HepG2 (cell line): ENCODE data around the gene LIM2. TPM values are rescaled to one million over a fixed set of nuclear protein-coding genes. Genes with fewer than 3 reads are reported as not detected.

ENCODE experiments used
- ATF7-NPFF ChIP-seq: sonication (generic); formaldehyde crosslinking; IDR thresholded peaks from 2 replicates; pipeline ENCODE4 v1.8.1; 2023; ENCODE audit warnings: mild to moderate bottlenecking, low read depth, missing genetic modification reagents, moderate library complexity
- KAT8 ChIP-seq: IDR thresholded peaks from 2 replicates; pipeline ENCODE4 v1.6.1; 2016; ENCODE audit warnings: missing genetic modification reagents, missing compliant biosample characterization
- KLF13 ChIP-seq: sonication (generic); formaldehyde crosslinking; IDR thresholded peaks from 2 replicates; pipeline ENCODE4 v1.4.0; 2020; ENCODE audit warnings: mild to moderate bottlenecking, missing genetic modification reagents
- NR1H2 ChIP-seq: sonication (generic); formaldehyde crosslinking; IDR thresholded peaks from 2 replicates; pipeline ENCODE4 v1.8.1; 2022; ENCODE audit warnings: low read depth, missing genetic modification reagents, borderline replicate concordance
- POLR2AphosphoS2 ChIP-seq: IDR thresholded peaks from 2 replicates; pipeline ENCODE4 v1.6.1; 2011; ENCODE audit warnings: low read depth, low read length, improper control_type of control experiment
- RARA ChIP-seq: IDR thresholded peaks from 2 replicates; pipeline ENCODE4 v1.6.1; 2016; ENCODE audit warnings: missing genetic modification reagents, missing compliant biosample characterization
- REXO4 ChIP-seq: sonication (generic); formaldehyde crosslinking; IDR thresholded peaks from 2 replicates; pipeline ENCODE4 v1.8.0; 2022; ENCODE audit warnings: missing genetic modification reagents, mild to moderate bottlenecking, borderline replicate concordance
- TBX2 ChIP-seq: sonication (generic); formaldehyde crosslinking; IDR thresholded peaks from 2 replicates; pipeline ENCODE4 v1.5.0; 2020; ENCODE audit warnings: missing genetic modification reagents, mild to moderate bottlenecking, borderline replicate concordance
- TMF1 ChIP-seq: sonication (generic); formaldehyde crosslinking; IDR thresholded peaks from 2 replicates; pipeline ENCODE4 v1.8.1; 2022; ENCODE audit warnings: low read depth, missing genetic modification reagents
- ZBTB20 ChIP-seq: sonication (generic); formaldehyde crosslinking; IDR thresholded peaks from 2 replicates; pipeline ENCODE4 v1.8.1; 2023; ENCODE audit warnings: missing genetic modification reagents, low read depth, mild to moderate bottlenecking, borderline replicate concordance
- ZC3H4 ChIP-seq: sonication (generic); formaldehyde crosslinking; IDR thresholded peaks from 2 replicates; pipeline ENCODE4 v1.4.0; 2020; ENCODE audit warnings: missing genetic modification reagents, borderline replicate concordance
- ZKSCAN5 ChIP-seq: sonication (generic); formaldehyde crosslinking; IDR thresholded peaks from 2 replicates; pipeline ENCODE4 v1.5.1; 2020; ENCODE audit warnings: mild to moderate bottlenecking, missing genetic modification reagents
- ZNF430 ChIP-seq: sonication (generic); formaldehyde crosslinking; IDR thresholded peaks from 2 replicates; pipeline ENCODE4 v1.9.0; 2021; ENCODE audit warnings: mild to moderate bottlenecking, missing genetic modification reagents
- ZSCAN9 ChIP-seq: IDR thresholded peaks from 2 replicates; pipeline ENCODE4 v1.6.1; 2016; ENCODE audit warnings: borderline replicate concordance
- polyA plus RNA-seq, 8 experiments: library from polyadenylated mRNA; depleted of rRNA in 3 of 8; stranded (reverse) in 7 of 8; unstranded in 1 of 8; fragments of >200 nt; fragmentation: Illumina TruSeq in 4 of 8; extraction: Trizol in 4 of 8; gene quantifications; 2 replicates each; pipeline versions ENCODE4 v1.2.1 to v1.2.3, GENCODE V29; 2011 to 2016; ENCODE audit warnings: low read depth in 4 of 8, missing spikeins in 1 of 8, mixed read lengths in 1 of 8; ENCODE audit not compliant: insufficient read depth in 1 of 8
- total RNA-seq, 5 experiments: library from RNA; depleted of rRNA; stranded (reverse); fragments of >200 nt; fragmentation: Illumina TruSeq; extraction: Trizol; gene quantifications; 2 replicates each; pipeline ENCODE4 v1.2.3, GENCODE V29; 2016; ENCODE audit warnings: low read depth in 1 of 5
- TF ChIP-seq, protein P1 (sequence below): sonication (generic); formaldehyde crosslinking; IDR thresholded peaks from 2 replicates; pipeline ENCODE4 v1.4.0; 2020; ENCODE audit warnings: missing genetic modification reagents, borderline replicate concordance
- TF ChIP-seq, protein P2 (sequence below): sonication (generic); formaldehyde crosslinking; IDR thresholded peaks from 2 replicates; pipeline ENCODE4 v1.4.0; 2020; ENCODE audit warnings: missing genetic modification reagents
- TF ChIP-seq, protein P3 (sequence below): sonication (generic); formaldehyde crosslinking; conservative IDR thresholded peaks from 2 replicates; pipeline ENCODE4 v1.4.0; 2020; ENCODE audit warnings: mild to moderate bottlenecking, missing genetic modification reagents, moderate library complexity

The LIM2 gene
- total and polyA plus RNA-seq, 2 of the 13 experiments (the other 11 are each of a cell fraction or from before 2014, with no cell fraction given), result 1.3 TPM; not detected in 1

DNA sequence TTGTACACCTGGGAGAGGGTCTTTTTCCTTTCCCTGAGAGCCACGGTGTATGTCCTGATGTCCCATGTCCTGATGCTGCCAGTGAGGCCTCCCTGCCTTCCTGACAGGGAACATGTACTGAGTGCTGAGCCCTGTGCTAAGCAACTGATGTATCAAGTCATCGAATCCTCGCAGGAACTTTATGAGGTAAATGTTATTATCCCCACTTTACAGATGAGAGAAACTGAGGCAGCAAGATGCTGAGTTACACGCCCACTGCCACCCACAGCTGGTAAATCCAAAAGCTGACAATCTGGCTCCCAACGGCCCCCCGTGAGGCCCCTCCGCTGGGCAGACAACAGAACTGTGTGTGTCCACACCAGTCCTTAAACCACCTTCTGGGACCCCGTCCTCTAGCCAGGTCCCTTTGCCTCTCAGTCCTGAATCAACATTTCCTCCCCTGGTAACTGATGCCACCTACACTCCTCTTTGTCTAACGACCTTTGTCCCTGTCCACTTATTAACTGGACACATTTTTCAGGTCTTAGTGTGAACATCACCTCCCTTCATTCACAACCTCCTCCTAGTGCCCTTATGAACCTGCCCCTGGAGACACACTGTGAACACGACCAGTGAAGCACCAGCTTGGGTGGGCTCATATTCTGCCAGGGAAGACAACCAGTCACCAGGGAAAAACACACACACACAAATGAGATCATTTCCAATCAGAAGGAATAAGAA is 40.4 kb downstream of the LIM2 start (continued):
- TF ChIP-seq KLF13 (no peak), TBX2 (CRISPR knock-in tag) (peak; percentile 61; the same call in 1 of the 2 replicates), RARA (CRISPR knock-in tag) (peak; percentile 71), ZC3H4 (CRISPR knock-in tag) (no peak), KAT8 (CRISPR knock-in tag) (0 out of 2 replicates have a peak, but pooled peaks have one; percentile 10), POLR2AphosphoS2 (peak; percentile 70; the same call in 1 of the 2 replicates), ZKSCAN5 (CRISPR knock-in tag) (peak; percentile 88), NR1H2 (no peak), ZBTB20 (CRISPR knock-in tag) (no peak), ATF7-NPFF (CRISPR knock-in tag) (0 out of 2 replicates have a peak, but pooled peaks have one; percentile 31), REXO4 (CRISPR knock-in tag) (no peak), ZNF430 (CRISPR knock-in tag) (0 out of 2 replicates have a peak, but pooled peaks have one; percentile 28), ZSCAN9 (CRISPR knock-in tag) (no peak), TMF1 (CRISPR knock-in tag) (no peak)
- TF ChIP-seq, protein P1, sequence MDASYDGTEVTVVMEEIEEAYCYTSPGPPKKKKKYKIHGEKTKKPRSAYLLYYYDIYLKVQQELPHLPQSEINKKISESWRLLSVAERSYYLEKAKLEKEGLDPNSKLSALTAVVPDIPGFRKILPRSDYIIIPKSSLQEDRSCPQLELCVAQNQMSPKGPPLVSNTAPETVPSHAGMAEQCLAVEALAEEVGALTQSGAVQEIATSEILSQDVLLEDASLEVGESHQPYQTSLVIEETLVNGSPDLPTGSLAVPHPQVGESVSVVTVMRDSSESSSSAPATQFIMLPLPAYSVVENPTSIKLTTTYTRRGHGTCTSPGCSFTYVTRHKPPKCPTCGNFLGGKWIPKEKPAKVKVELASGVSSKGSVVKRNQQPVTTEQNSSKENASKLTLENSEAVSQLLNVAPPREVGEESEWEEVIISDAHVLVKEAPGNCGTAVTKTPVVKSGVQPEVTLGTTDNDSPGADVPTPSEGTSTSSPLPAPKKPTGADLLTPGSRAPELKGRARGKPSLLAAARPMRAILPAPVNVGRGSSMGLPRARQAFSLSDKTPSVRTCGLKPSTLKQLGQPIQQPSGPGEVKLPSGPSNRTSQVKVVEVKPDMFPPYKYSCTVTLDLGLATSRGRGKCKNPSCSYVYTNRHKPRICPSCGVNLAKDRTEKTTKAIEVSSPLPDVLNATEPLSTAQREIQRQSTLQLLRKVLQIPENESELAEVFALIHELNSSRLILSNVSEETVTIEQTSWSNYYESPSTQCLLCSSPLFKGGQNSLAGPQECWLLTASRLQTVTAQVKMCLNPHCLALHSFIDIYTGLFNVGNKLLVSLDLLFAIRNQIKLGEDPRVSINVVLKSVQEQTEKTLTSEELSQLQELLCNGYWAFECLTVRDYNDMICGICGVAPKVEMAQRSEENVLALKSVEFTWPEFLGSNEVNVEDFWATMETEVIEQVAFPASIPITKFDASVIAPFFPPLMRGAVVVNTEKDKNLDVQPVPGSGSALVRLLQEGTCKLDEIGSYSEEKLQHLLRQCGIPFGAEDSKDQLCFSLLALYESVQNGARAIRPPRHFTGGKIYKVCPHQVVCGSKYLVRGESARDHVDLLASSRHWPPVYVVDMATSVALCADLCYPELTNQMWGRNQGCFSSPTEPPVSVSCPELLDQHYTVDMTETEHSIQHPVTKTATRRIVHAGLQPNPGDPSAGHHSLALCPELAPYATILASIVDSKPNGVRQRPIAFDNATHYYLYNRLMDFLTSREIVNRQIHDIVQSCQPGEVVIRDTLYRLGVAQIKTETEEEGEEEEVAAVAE (CRISPR knock-in tag), result peak; percentile 29; the same call in 1 of the 2 replicates
- TF ChIP-seq, protein P2, sequence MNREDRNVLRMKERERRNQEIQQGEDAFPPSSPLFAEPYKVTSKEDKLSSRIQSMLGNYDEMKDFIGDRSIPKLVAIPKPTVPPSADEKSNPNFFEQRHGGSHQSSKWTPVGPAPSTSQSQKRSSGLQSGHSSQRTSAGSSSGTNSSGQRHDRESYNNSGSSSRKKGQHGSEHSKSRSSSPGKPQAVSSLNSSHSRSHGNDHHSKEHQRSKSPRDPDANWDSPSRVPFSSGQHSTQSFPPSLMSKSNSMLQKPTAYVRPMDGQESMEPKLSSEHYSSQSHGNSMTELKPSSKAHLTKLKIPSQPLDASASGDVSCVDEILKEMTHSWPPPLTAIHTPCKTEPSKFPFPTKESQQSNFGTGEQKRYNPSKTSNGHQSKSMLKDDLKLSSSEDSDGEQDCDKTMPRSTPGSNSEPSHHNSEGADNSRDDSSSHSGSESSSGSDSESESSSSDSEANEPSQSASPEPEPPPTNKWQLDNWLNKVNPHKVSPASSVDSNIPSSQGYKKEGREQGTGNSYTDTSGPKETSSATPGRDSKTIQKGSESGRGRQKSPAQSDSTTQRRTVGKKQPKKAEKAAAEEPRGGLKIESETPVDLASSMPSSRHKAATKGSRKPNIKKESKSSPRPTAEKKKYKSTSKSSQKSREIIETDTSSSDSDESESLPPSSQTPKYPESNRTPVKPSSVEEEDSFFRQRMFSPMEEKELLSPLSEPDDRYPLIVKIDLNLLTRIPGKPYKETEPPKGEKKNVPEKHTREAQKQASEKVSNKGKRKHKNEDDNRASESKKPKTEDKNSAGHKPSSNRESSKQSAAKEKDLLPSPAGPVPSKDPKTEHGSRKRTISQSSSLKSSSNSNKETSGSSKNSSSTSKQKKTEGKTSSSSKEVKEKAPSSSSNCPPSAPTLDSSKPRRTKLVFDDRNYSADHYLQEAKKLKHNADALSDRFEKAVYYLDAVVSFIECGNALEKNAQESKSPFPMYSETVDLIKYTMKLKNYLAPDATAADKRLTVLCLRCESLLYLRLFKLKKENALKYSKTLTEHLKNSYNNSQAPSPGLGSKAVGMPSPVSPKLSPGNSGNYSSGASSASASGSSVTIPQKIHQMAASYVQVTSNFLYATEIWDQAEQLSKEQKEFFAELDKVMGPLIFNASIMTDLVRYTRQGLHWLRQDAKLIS, result no peak
- TF ChIP-seq, protein P3, sequence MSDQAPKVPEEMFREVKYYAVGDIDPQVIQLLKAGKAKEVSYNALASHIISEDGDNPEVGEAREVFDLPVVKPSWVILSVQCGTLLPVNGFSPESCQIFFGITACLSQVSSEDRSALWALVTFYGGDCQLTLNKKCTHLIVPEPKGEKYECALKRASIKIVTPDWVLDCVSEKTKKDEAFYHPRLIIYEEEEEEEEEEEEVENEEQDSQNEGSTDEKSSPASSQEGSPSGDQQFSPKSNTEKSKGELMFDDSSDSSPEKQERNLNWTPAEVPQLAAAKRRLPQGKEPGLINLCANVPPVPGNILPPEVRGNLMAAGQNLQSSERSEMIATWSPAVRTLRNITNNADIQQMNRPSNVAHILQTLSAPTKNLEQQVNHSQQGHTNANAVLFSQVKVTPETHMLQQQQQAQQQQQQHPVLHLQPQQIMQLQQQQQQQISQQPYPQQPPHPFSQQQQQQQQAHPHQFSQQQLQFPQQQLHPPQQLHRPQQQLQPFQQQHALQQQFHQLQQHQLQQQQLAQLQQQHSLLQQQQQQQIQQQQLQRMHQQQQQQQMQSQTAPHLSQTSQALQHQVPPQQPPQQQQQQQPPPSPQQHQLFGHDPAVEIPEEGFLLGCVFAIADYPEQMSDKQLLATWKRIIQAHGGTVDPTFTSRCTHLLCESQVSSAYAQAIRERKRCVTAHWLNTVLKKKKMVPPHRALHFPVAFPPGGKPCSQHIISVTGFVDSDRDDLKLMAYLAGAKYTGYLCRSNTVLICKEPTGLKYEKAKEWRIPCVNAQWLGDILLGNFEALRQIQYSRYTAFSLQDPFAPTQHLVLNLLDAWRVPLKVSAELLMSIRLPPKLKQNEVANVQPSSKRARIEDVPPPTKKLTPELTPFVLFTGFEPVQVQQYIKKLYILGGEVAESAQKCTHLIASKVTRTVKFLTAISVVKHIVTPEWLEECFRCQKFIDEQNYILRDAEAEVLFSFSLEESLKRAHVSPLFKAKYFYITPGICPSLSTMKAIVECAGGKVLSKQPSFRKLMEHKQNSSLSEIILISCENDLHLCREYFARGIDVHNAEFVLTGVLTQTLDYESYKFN, result peak; percentile 65
